ENCODE data around the gene SECTM1. TPM values are rescaled to one million over a fixed set of nuclear protein-coding genes. Genes with fewer than 3 reads are reported as not detected.
A peak's percentile ranks its signal among the peaks of the same experiment; 100 is the strongest.
"Not testable (repeated sequence)": the region's sequence is repeated elsewhere in the genome, so short reads cannot be mapped to it uniquely, and the experiment has no call there.

SECTM1 gene
- 2.7 and 3.7 TPM in 2 replicates for total RNA-seq

- intact Hi-C loops (cut with micrococcal nuclease): no loop called here
- no peaks in the 10 kb centered on the region for H3K36me3 Mint-ChIP-seq (ENCODE audit: low read depth)
- no peak for DNase-seq (ENCODE audit: low spot score)
- peaks cover 22% of the 10 kb centered on the region for H3K4me1 Mint-ChIP-seq (ENCODE audit: low read depth)
- peak within 1 kb of the TSS; percentile 85 for H3K4me3 Mint-ChIP-seq (ENCODE audit: low read depth)
- H3K9me3 Mint-ChIP-seq: no peaks in the 10 kb centered on the region
- H3K27me3 Mint-ChIP-seq (ENCODE audit: low read depth): peaks cover 10% of the 10 kb centered on the region
- no peak within 1 kb of the TSS for H3K27ac Mint-ChIP-seq
These were observed at the start of gene SECTM1 for GRCh38 chr17:82333279-82334171. Gene SECTM1 (minus strand): TSS chr17:82333766. CDS start chr17:82327240, 6,526 bp downstream.

- no peak overlapping the region for H3K4me3 Mint-ChIP-seq (ENCODE audit: low read depth)
- no peaks in the 10 kb centered on the region for H3K9me3 Mint-ChIP-seq
- no peak overlapping the region for H3K27ac Mint-ChIP-seq
- DNase-seq (ENCODE audit: low spot score): no peak
- intact Hi-C loops (cut with micrococcal nuclease): no loop called here
- peaks cover 4% of the 10 kb centered on the region for H3K4me1 Mint-ChIP-seq (ENCODE audit: low read depth)
- no peaks in the 10 kb centered on the region for H3K36me3 Mint-ChIP-seq (ENCODE audit: low read depth)
- H3K27me3 Mint-ChIP-seq (ENCODE audit: low read depth): peaks cover 8% of the 10 kb centered on the region
These were observed 49.3 kb upstream of the SECTM1 start for GRCh38 chr17:82382933-82383255.

GRCh38 chr17:82382220-82382932 lies 48.8 kb upstream of the SECTM1 start:
- H3K4me3 Mint-ChIP-seq (ENCODE audit: low read depth); H3K36me3 Mint-ChIP-seq (ENCODE audit: low read depth); DNase-seq (ENCODE audit: low spot score); H3K27me3 Mint-ChIP-seq (ENCODE audit: low read depth); H3K9me3 Mint-ChIP-seq; intact Hi-C loops (cut with micrococcal nuclease); H3K27ac Mint-ChIP-seq; H3K4me1 Mint-ChIP-seq (ENCODE audit: low read depth): not testable (repeated sequence)

GRCh38 chr17:82381703-82382009 lies 48.1 kb upstream of the SECTM1 start:
- DNase-seq (ENCODE audit: low spot score); H3K27ac Mint-ChIP-seq; H3K9me3 Mint-ChIP-seq; intact Hi-C loops (cut with micrococcal nuclease); H3K36me3 Mint-ChIP-seq (ENCODE audit: low read depth); H3K4me3 Mint-ChIP-seq (ENCODE audit: low read depth); H3K27me3 Mint-ChIP-seq (ENCODE audit: low read depth); H3K4me1 Mint-ChIP-seq (ENCODE audit: low read depth): not testable (repeated sequence)

GRCh38 chr17:82380860-82381702 lies 47.5 kb upstream of the SECTM1 start:
- peaks cover 12% of the 10 kb centered on the region for H3K27me3 Mint-ChIP-seq (ENCODE audit: low read depth)
- no peaks in the 10 kb centered on the region for H3K36me3 Mint-ChIP-seq (ENCODE audit: low read depth)
- no peak overlapping the region for H3K27ac Mint-ChIP-seq
- no peak overlapping the region for H3K4me3 Mint-ChIP-seq (ENCODE audit: low read depth)
- peaks cover 4% of the 10 kb centered on the region for H3K4me1 Mint-ChIP-seq (ENCODE audit: low read depth)
- no peak for DNase-seq (ENCODE audit: low spot score)
- H3K9me3 Mint-ChIP-seq: no peaks in the 10 kb centered on the region
- intact Hi-C loops (cut with micrococcal nuclease): no loop called here

GRCh38 chr17:82378741-82379021 lies 45.1 kb upstream of the SECTM1 start:
- Mint-ChIP-seq H3K4me1 (ENCODE audit: low read depth) (peaks cover 4% of the 10 kb centered on the region), H3K36me3 (ENCODE audit: low read depth) (no peaks in the 10 kb centered on the region), H3K27ac (no peak overlapping the region), H3K4me3 (ENCODE audit: low read depth) (no peak overlapping the region), H3K9me3 (no peaks in the 10 kb centered on the region), H3K27me3 (ENCODE audit: low read depth) (peaks cover 17% of the 10 kb centered on the region)
- intact Hi-C loops (cut with micrococcal nuclease): no loop called here
- no peak for DNase-seq (ENCODE audit: low spot score)

- H3K27ac Mint-ChIP-seq: no peak overlapping the region
- no peak overlapping the region for H3K4me3 Mint-ChIP-seq (ENCODE audit: low read depth)
- intact Hi-C loops (cut with micrococcal nuclease): no loop called here
These were observed 44.6 kb upstream of the SECTM1 start for GRCh38 chr17:82377924-82378740.

GRCh38 chr17:82377294-82377693 lies 43.7 kb upstream of the SECTM1 start:
- H3K9me3 Mint-ChIP-seq; H3K27ac Mint-ChIP-seq; DNase-seq (ENCODE audit: low spot score); H3K4me3 Mint-ChIP-seq (ENCODE audit: low read depth); H3K4me1 Mint-ChIP-seq (ENCODE audit: low read depth); H3K36me3 Mint-ChIP-seq (ENCODE audit: low read depth); intact Hi-C loops (cut with micrococcal nuclease): not testable (repeated sequence)
- peaks cover 30% of the 10 kb centered on the region for H3K27me3 Mint-ChIP-seq (ENCODE audit: low read depth)

More at GRCh38 chr17:82377924-82378740, 44.6 kb upstream of the SECTM1 start:
- Mint-ChIP-seq H3K4me1 (ENCODE audit: low read depth) (peaks cover 4% of the 10 kb centered on the region), H3K27me3 (ENCODE audit: low read depth) (peaks cover 22% of the 10 kb centered on the region), H3K36me3 (ENCODE audit: low read depth) (no peaks in the 10 kb centered on the region), H3K9me3 (no peaks in the 10 kb centered on the region)
- no peak for DNase-seq (ENCODE audit: low spot score)

GRCh38 chr17:82376042-82376730 lies 42.6 kb upstream of the SECTM1 start:
- no peak overlapping the region for H3K27ac Mint-ChIP-seq

GRCh38 chr17:82375359-82376041 lies 41.9 kb upstream of the SECTM1 start:
- intact Hi-C loops (cut with micrococcal nuclease): no loop called here
- Mint-ChIP-seq H3K27me3 (ENCODE audit: low read depth) (peaks cover 35% of the 10 kb centered on the region), H3K4me3 (ENCODE audit: low read depth) (no peak overlapping the region), H3K27ac (no peak overlapping the region), H3K9me3 (no peaks in the 10 kb centered on the region), H3K4me1 (ENCODE audit: low read depth) (peaks cover 12% of the 10 kb centered on the region), H3K36me3 (ENCODE audit: low read depth) (no peaks in the 10 kb centered on the region)
- DNase-seq (ENCODE audit: low spot score): no peak

More at GRCh38 chr17:82376042-82376730, 42.6 kb upstream of the SECTM1 start:
- intact Hi-C loops (cut with micrococcal nuclease): no loop called here
- H3K9me3 Mint-ChIP-seq: no peaks in the 10 kb centered on the region
- no peak overlapping the region for H3K4me3 Mint-ChIP-seq (ENCODE audit: low read depth)
- H3K36me3 Mint-ChIP-seq (ENCODE audit: low read depth): no peaks in the 10 kb centered on the region
- no peak for DNase-seq (ENCODE audit: low spot score)
- H3K27me3 Mint-ChIP-seq (ENCODE audit: low read depth): peaks cover 31% of the 10 kb centered on the region
- peaks cover 6% of the 10 kb centered on the region for H3K4me1 Mint-ChIP-seq (ENCODE audit: low read depth)

- Mint-ChIP-seq H3K4me3 (ENCODE audit: low read depth) (no peak overlapping the region), H3K4me1 (ENCODE audit: low read depth) (peaks cover 11% of the 10 kb centered on the region), H3K36me3 (ENCODE audit: low read depth) (no peaks in the 10 kb centered on the region), H3K27me3 (ENCODE audit: low read depth) (peaks cover 32% of the 10 kb centered on the region), H3K27ac (no peak overlapping the region), H3K9me3 (no peaks in the 10 kb centered on the region)
- DNase-seq (ENCODE audit: low spot score): no peak
- intact Hi-C loops (cut with micrococcal nuclease): no loop called here
These were observed 41.2 kb upstream of the SECTM1 start for GRCh38 chr17:82374626-82375331.

Measured in activated T-helper 2 cell treated with anti-CD3 and anti-CD28 coated beads, Interferon-gamma antibody, Interleukin-2, Interleukin-4, amounts not matched to agents 10 μg/mL and 5 μg/mL and 100 μg/mL, durations not matched to agents 14 hours and 24 hours and 36 hours (primary cell).